Measurements from ENCODE around the gene ASCL1.

DNA sequence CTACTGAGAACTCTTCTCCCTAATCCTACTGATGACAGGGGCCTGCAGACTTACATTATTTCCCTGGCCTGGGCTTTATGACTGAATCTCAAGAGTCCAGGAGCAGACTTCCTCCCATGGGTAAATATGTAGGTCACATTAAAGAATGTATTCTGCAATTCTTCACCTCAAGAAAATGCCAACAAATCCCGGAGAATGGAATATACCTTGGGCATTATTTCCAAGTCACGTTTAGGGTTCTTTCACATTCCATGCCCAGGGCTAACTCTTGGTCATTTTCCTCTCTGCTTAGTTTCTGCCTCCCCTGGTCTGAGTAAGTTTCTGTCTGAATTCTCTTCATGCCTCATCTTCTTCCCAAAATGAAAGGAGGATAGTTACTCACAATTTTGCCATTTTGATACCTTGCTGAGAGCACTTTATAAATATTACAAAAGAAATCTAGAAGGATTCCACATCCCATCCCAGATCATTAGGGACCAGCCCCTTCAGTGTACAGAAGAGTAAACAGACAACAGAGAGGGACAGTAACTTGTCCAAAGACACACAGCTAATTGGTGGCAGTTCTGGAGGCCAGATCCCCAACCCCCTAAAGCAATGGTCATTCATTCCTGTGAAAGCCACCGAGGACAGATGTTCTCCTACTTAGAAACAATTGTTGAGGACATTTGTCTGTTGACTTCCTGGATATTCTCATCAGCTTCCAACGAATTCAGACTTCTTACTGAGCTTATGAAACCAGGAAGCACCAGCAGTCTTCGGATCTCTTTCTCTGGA, 41.0 kb upstream of the ASCL1 start:
- TF ChIP-seq, protein P1, sequence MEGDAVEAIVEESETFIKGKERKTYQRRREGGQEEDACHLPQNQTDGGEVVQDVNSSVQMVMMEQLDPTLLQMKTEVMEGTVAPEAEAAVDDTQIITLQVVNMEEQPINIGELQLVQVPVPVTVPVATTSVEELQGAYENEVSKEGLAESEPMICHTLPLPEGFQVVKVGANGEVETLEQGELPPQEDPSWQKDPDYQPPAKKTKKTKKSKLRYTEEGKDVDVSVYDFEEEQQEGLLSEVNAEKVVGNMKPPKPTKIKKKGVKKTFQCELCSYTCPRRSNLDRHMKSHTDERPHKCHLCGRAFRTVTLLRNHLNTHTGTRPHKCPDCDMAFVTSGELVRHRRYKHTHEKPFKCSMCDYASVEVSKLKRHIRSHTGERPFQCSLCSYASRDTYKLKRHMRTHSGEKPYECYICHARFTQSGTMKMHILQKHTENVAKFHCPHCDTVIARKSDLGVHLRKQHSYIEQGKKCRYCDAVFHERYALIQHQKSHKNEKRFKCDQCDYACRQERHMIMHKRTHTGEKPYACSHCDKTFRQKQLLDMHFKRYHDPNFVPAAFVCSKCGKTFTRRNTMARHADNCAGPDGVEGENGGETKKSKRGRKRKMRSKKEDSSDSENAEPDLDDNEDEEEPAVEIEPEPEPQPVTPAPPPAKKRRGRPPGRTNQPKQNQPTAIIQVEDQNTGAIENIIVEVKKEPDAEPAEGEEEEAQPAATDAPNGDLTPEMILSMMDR (IDR thresholded peaks at IDR 0.05): no peak
- no peak for TF ChIP-seq POLR2A (IDR thresholded peaks at IDR 0.05)

Measured in adrenal gland (tissue), 5 donors.